ENCODE measurements around the gene ABLIM2. TPM values are rescaled to one million over a fixed set of nuclear protein-coding genes. Genes with fewer than 3 reads are reported as not detected.

ABLIM2 gene
- total RNA-seq, 4 donors from 2014 or later: 4.2 to 28.5 (median 8.7) TPM

- TF ChIP-seq EP300 (IDR thresholded peaks at IDR 0.05): no peak
- peaks cover 0 to 71% (median 54%) of the 10 kb centered on the region in 4 donors for H3K4me1 ChIP-seq
Observed at GRCh38 chr4:7917669-7918068, 240.9 kb downstream of the ABLIM2 start.

GRCh38 chr4:7915875-7916242 lies 242.8 kb downstream of the ABLIM2 start:
- no peaks in the 10 kb centered on the region for H3K27me3 ChIP-seq
- H3K4me1 ChIP-seq: peaks cover 4 to 74% (median 66%) of the 10 kb centered on the region in 4 donors
- TF ChIP-seq POLR2A (IDR thresholded peaks at IDR 0.05; ENCODE audit: low read depth): no peak
- no peak for TF ChIP-seq POLR2AphosphoS5 (IDR thresholded peaks at IDR 0.05)
- TF ChIP-seq EP300 (IDR thresholded peaks at IDR 0.05): no peak
- no peak for TF ChIP-seq CTCF (IDR thresholded peaks at IDR 0.05)
- WGBS: 72% methylated on average over 6 of the region's 6 CpGs
- peak overlapping the region in 2 of 4 donors; percentile 16 to 40 for H3K27ac ChIP-seq (replicated peaks in 1 of 4)
- H3K9me3 ChIP-seq: no peaks in the 10 kb centered on the region
- H3K4me3 ChIP-seq: no peak overlapping the region
- intact Hi-C loops (cut with DNase I): no loop called here
- DNase-seq (ENCODE audit: extremely low spot score): no peak
- H3K36me3 ChIP-seq: no peaks in the 10 kb centered on the region

More at GRCh38 chr4:7917669-7918068, 240.9 kb downstream of the ABLIM2 start:
- intact Hi-C loops (cut with DNase I): no loop called here
- H3K4me3 ChIP-seq: no peak overlapping the region
- no peaks in the 10 kb centered on the region for H3K36me3 ChIP-seq
- no peaks in the 10 kb centered on the region for H3K27me3 ChIP-seq
- H3K9me3 ChIP-seq: no peaks in the 10 kb centered on the region
- no peak for DNase-seq (ENCODE audit: extremely low spot score)
- 92% methylated on average over 6 of the region's 6 CpGs for WGBS
- H3K27ac ChIP-seq (replicated peaks in 1 of 4): peak overlapping the region in 2 of 4 donors; percentile 59 to 66

Small RNAs within 50 kb of the gene (small RNA-seq; reads per million reads assigned to genes)
- 2.4 to 4.1 (median 2.8) reads per million in 3 donors for gene MIR95

Other genes with a start within 250 kb of the ABLIM2 start
- gene AFAP1, start 219.0 kb downstream of the ABLIM2 start, total RNA-seq: 10 to 100 TPM; 37.8 to 71.3 (median 50.9) TPM
- gene SH3TC1, start 40.5 kb upstream of the ABLIM2 start, total RNA-seq: 10 to 100 TPM; 13.7 to 18.7 (median 15.2) TPM
- 10 to 100 TPM; 56.1 to 82.2 (median 67.2) TPM for gene HTRA3, start 110.9 kb upstream of the ABLIM2 start, total RNA-seq